K562 (cell line): ENCODE measurements around the gene ZNF785.

Experiments
- ATF2 ChIP-seq: sonication (generic); formaldehyde crosslinking; IDR thresholded peaks from 2 replicates; pipeline ENCODE4 v1.8.1; 2022; ENCODE audit warnings: missing genetic modification reagents
- BRD9 ChIP-seq: fragments of 450-650 bp; IDR thresholded peaks from 2 replicates; pipeline ENCODE4 v1.6.1; 2018; ENCODE audit warnings: low read depth; ENCODE audit not compliant: partially characterized antibody
- CREB1 ChIP-seq, 2 experiments: sonication (generic) in 1 of 2; formaldehyde crosslinking in 1 of 2; IDR thresholded peaks; 2 replicates each; pipeline versions ENCODE4 v1.6.1 to v1.8.0; 2012 to 2022; ENCODE audit warnings: inconsistent platforms in 1 of 2, mild to moderate bottlenecking in 1 of 2, missing genetic modification reagents in 1 of 2, moderate library complexity in 1 of 2
- PHF8 ChIP-seq: fragments of 200-600 bp; sonication (generic); IDR thresholded peaks from 2 replicates; pipeline ENCODE4 v1.6.1; 2012; ENCODE audit warnings: mixed run types, mild to moderate bottlenecking, inconsistent platforms, low read length, moderate library complexity, borderline replicate concordance
- SAFB ChIP-seq: fragments of 200-400 bp; formaldehyde crosslinking; IDR thresholded peaks from 2 replicates; pipeline ENCODE4 v1.6.1; 2017; ENCODE audit warnings: low read depth, low read length, borderline replicate concordance
- STAT5A ChIP-seq: IDR thresholded peaks from 2 replicates; pipeline ENCODE4 v1.6.1; 2012; ENCODE audit warnings: low read length, inconsistent platforms, borderline replicate concordance
- TAF1 ChIP-seq: IDR thresholded peaks from 2 replicates; pipeline ENCODE4 v1.6.1; 2011; ENCODE audit warnings: mild to moderate bottlenecking, low read length, moderate library complexity; ENCODE audit not compliant: insufficient read depth, control insufficient read depth, severe bottlenecking; ENCODE audit errors: extremely low read depth
- TEAD4 ChIP-seq, 2 experiments: sonication (generic) in 1 of 2; formaldehyde crosslinking in 1 of 2; IDR thresholded peaks; 2 replicates each; pipeline versions ENCODE4 v1.6.1 to v1.8.0; 2012 to 2022; ENCODE audit warnings: borderline replicate concordance in 1 of 2, inconsistent platforms in 1 of 2, low read length in 1 of 2, mild to moderate bottlenecking in 1 of 2, missing genetic modification reagents in 1 of 2
- TRIM24 ChIP-seq, 2 experiments: fragments of 450-650 bp; IDR thresholded peaks; 2 replicates each; pipeline ENCODE4 v1.6.1; 2016
- ZBTB5 ChIP-seq: fragments of 450-650 bp; IDR thresholded peaks from 2 replicates; pipeline ENCODE4 v1.6.1; 2017; ENCODE audit warnings: antibody characterized with exemption
- ZFX ChIP-seq: sonication (generic); formaldehyde crosslinking; IDR thresholded peaks from 2 replicates; pipeline ENCODE4 v1.8.0; 2022; ENCODE audit warnings: mild to moderate bottlenecking, missing genetic modification reagents, moderate library complexity

- TF ChIP-seq CREB1 (IDR thresholded peaks at IDR 0.05), result no peak
- TF ChIP-seq CREB1 (CRISPR knock-in tag; IDR thresholded peaks at IDR 0.05), result no peak
- TF ChIP-seq PHF8, result no peak
- no peak for TF ChIP-seq ZBTB5
- TF ChIP-seq BRD9, result no peak
- peak in 1 of 2 experiments; percentile 15; a peak in 1 of 4 replicates for TF ChIP-seq TRIM24 (IDR thresholded peaks at IDR 0.05)
- peak; percentile 53 for TF ChIP-seq TEAD4 (IDR thresholded peaks at IDR 0.05; ENCODE audit: low read length)
- TF ChIP-seq TEAD4 (CRISPR knock-in tag; IDR thresholded peaks at IDR 0.05; ENCODE audit: borderline replicate concordance), result no peak
- no peak for TF ChIP-seq SAFB
- TF ChIP-seq STAT5A, result no peak
- no peak for TF ChIP-seq TAF1
- TF ChIP-seq ATF2 (CRISPR knock-in tag), result no peak
- TF ChIP-seq ZFX (CRISPR knock-in tag), result no peak
These were observed 38.2 kb upstream of the ZNF785 start for GRCh38 chr16:30623536-30624283.
